Gastroesophageal sphincter (tissue), 3 donors: ENCODE results near the gene C1QTNF8.
"Not testable (repeated sequence)": the region's sequence is repeated elsewhere in the genome, so short reads cannot be mapped to it uniquely, and the experiment has no call there.

Experiments used
- CTCF ChIP-seq, 4 experiments: fragments of 200-600 bp in 2 of 4; fragments of 450-650 bp in 2 of 4; sonication (generic) in 1 of 4; IDR thresholded peaks; one replicate each; pipeline ENCODE4 v1.5.1; 2017 to 2019; ENCODE audit warnings: antibody characterized with exemption in 4 of 4, mild to moderate bottlenecking in 2 of 4, moderate library complexity in 2 of 4
- EP300 ChIP-seq: sonication (generic); formaldehyde crosslinking; IDR thresholded peaks from one replicate; pipeline ENCODE4 v1.6.1; 2017; ENCODE audit warnings: antibody characterized with exemption, mild to moderate bottlenecking
- POLR2A ChIP-seq, 2 donors: fragments of 450-650 bp; IDR thresholded peaks; one replicate each; pipeline ENCODE4 v1.6.1; 2017; ENCODE audit warnings: antibody characterized with exemption in 2 of 2, mild to moderate bottlenecking in 2 of 2, moderate library complexity in 1 of 2
- POLR2AphosphoS5 ChIP-seq: sonication (generic); formaldehyde crosslinking; IDR thresholded peaks from one replicate; pipeline ENCODE4 v1.6.1; 2017; ENCODE audit warnings: antibody characterized with exemption

- TF ChIP-seq CTCF (IDR thresholded peaks at IDR 0.05); POLR2A (IDR thresholded peaks at IDR 0.05); POLR2AphosphoS5; EP300: not testable (repeated sequence)
Measured at GRCh38 chr16:1092685-1093283, 3.3 kb downstream of the C1QTNF8 start.
